A172 (cell line): ENCODE data around the gene PCBP4. TPM values are rescaled to one million over a fixed set of nuclear protein-coding genes. Genes with fewer than 3 reads are reported as not detected.

ENCODE experiments used
- DNase-seq: peaks from one replicate; pipeline ENCODE4 v3.0.0-alpha.2; 2015; ENCODE audit warnings: low spot score
- total RNA-seq: library from RNA; depleted of rRNA; stranded (reverse); fragments of >200 nt; shearing (Covaris generic); gene quantifications from 2 replicates; pipeline ENCODE4 v1.2.3, GENCODE V29; 2014; rRNA removed

PCBP4 gene
- total RNA-seq, 1 experiment from 2014 or later, result 99.7 TPM

- no peak for DNase-seq
Observed at GRCh38 chr3:51916418-51916817, 50.8 kb downstream of the PCBP4 start.

DNA sequence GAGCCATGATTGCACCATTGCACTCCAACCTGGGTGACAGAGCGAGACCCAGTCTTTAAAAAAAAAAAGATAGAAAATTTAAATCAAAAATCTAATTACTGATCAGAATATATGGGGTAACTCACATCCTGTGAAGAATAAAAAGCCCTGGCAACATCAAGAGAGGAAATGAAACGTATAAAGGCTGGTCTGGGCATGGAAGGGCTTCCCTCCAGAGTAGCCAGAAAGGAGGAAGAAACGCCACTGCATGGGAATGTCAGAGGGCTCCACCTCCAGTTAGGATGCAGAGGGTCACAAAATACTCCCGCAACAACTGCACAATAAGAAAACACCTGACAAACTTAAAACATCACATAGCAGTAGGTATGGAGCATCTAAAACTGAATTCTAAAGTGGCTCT lies 59.2 kb downstream of the PCBP4 start:
- DNase-seq, result no peak

Other genes with a start within 250 kb of the PCBP4 start
- not detected in 2 replicates for gene IQCF6, start 188.2 kb downstream of the PCBP4 start, total RNA-seq
- not detected in 2 replicates for gene IQCF2, start 105.8 kb downstream of the PCBP4 start, total RNA-seq
- not detected in 2 replicates for gene IQCF5, start 91.9 kb downstream of the PCBP4 start, total RNA-seq
- not detected in 2 replicates for gene IQCF1, start 64.1 kb downstream of the PCBP4 start, total RNA-seq
- 48.7 and 51.4 TPM in 2 replicates for gene RRP9, start 25.6 kb downstream of the PCBP4 start, total RNA-seq
- 41.4 and 45.4 TPM in 2 replicates for gene PARP3, start 25.1 kb downstream of the PCBP4 start, total RNA-seq
- not detected in 2 replicates for gene GPR62, start 12.1 kb downstream of the PCBP4 start, total RNA-seq
- gene ABHD14B, start 6.6 kb upstream of the PCBP4 start, total RNA-seq, result 21.2 and 21.5 TPM in 2 replicates
- gene ABHD14A, start 7.6 kb upstream of the PCBP4 start, total RNA-seq, result 4.2 and 10.2 TPM in 2 replicates
- gene ACY1, start 16.1 kb upstream of the PCBP4 start, total RNA-seq, result 46.5 and 66.1 TPM in 2 replicates
- gene RPL29, start 28.4 kb upstream of the PCBP4 start, total RNA-seq, result 704 and 1,100 TPM in 2 replicates
- gene DUSP7, start 89.1 kb upstream of the PCBP4 start, total RNA-seq, result 14.1 and 16.3 TPM in 2 replicates
- 16.5 and 19.0 TPM in 2 replicates for gene POC1A, start 187.0 kb upstream of the PCBP4 start, total RNA-seq
- 60.1 and 66.9 TPM in 2 replicates for gene ALAS1, start 230.7 kb upstream of the PCBP4 start, total RNA-seq